ENCODE data around the gene FGF2.

Gene FGF2

GRCh38 chr4:122873821-122874593 lies 47.4 kb downstream of the FGF2 start:
- Histone ChIP-seq H3K9me3 (ENCODE audit: control insufficient read depth, insufficient read depth, low read length) (no peaks in the 10 kb centered on the region), H3K9ac (ENCODE audit: low read depth, low read length) (no peak overlapping the region), H3K4me1 (ENCODE audit: insufficient read depth, low read length) (no peaks in the 10 kb centered on the region; the same call in 1 of the 2 replicates), H3K36me3 (ENCODE audit: insufficient read depth, low read length) (peaks cover 25% of the 10 kb centered on the region)

- H3K36me3 ChIP-seq (ENCODE audit: insufficient read depth, low read length), result peaks cover 30% of the 10 kb centered on the region
- no peak overlapping the region for H3K9ac ChIP-seq (ENCODE audit: low read depth, low read length)
- H3K4me1 ChIP-seq (ENCODE audit: insufficient read depth, low read length), result no peaks in the 10 kb centered on the region; the same call in 1 of the 2 replicates
- H3K9me3 ChIP-seq (ENCODE audit: control insufficient read depth, insufficient read depth, low read length), result peaks cover 2% of the 10 kb centered on the region; the same call in 1 of the 2 replicates
Measured at GRCh38 chr4:122875949-122876348, 49.3 kb downstream of the FGF2 start.

DNA sequence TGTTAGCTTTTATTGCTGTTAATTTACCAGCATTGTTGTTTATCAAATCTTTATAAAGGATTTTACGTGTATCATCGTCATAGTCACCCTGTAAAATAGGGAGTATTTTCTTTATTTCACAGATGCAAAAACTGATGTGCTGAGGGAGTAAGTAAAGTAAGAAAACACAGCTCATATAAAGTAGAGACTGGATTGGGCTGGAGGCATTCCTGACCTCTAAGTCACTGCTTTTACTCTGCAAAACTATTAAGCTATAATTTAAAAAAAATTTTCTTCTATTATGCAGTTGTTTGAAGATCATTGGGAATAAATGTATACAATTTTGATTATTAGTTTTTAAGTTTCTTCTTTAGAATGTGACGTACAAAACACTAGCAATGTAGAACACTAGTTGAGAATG lies 49.8 kb downstream of the FGF2 start:
- Histone ChIP-seq H3K4me1 (ENCODE audit: insufficient read depth, low read length) (no peaks in the 10 kb centered on the region; the same call in 1 of the 2 replicates), H3K9ac (ENCODE audit: low read depth, low read length) (no peak overlapping the region), H3K9me3 (ENCODE audit: control insufficient read depth, insufficient read depth, low read length) (peaks cover 2% of the 10 kb centered on the region; the same call in 1 of the 2 replicates), H3K36me3 (ENCODE audit: insufficient read depth, low read length) (peaks cover 30% of the 10 kb centered on the region)

- Histone ChIP-seq H3K4me1 (ENCODE audit: insufficient read depth, low read length) (no peaks in the 10 kb centered on the region; the same call in 1 of the 2 replicates), H3K9me3 (ENCODE audit: control insufficient read depth, insufficient read depth, low read length) (peaks cover 2% of the 10 kb centered on the region; the same call in 1 of the 2 replicates), H3K9ac (ENCODE audit: low read depth, low read length) (no peak overlapping the region), H3K36me3 (ENCODE audit: insufficient read depth, low read length) (peaks cover 38% of the 10 kb centered on the region)
Measured at GRCh38 chr4:122879001-122879400, 52.4 kb downstream of the FGF2 start.

- H3K36me3 ChIP-seq (ENCODE audit: insufficient read depth, low read length), result peaks cover 37% of the 10 kb centered on the region
- H3K9me3 ChIP-seq (ENCODE audit: control insufficient read depth, insufficient read depth, low read length), result peaks cover 2% of the 10 kb centered on the region; the same call in 1 of the 2 replicates
- no peak overlapping the region for H3K9ac ChIP-seq (ENCODE audit: low read depth, low read length)
- no peaks in the 10 kb centered on the region for H3K4me1 ChIP-seq (ENCODE audit: insufficient read depth, low read length)
Measured at GRCh38 chr4:122882857-122883735, 56.5 kb downstream of the FGF2 start.

DNA sequence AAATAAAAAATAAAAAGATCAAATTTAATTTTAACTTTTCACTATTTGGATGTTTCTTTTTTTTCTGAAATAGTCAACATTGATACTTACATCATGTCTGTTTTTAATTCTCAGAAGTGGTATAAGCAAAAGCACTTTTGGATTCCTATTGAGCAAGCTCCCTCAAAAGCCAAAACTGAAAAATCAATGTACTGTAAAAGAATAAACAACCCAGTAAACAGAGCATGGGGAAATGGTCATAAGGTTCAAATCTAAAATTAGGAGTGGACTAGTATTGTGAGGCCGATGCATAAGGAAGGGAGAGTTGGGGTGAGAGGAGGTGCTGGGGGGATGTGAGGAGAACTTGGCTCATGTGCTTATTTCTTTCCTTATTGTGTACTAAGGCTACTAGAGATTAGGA lies 57.9 kb downstream of the FGF2 start:
- Histone ChIP-seq H3K9ac (ENCODE audit: low read depth, low read length) (no peak overlapping the region), H3K9me3 (ENCODE audit: control insufficient read depth, insufficient read depth, low read length) (no peaks in the 10 kb centered on the region; the same call in 1 of the 2 replicates), H3K4me1 (ENCODE audit: insufficient read depth, low read length) (no peaks in the 10 kb centered on the region), H3K36me3 (ENCODE audit: insufficient read depth, low read length) (peaks cover 28% of the 10 kb centered on the region)

- Histone ChIP-seq H3K36me3 (ENCODE audit: insufficient read depth, low read length) (peaks cover 21% of the 10 kb centered on the region), H3K4me1 (ENCODE audit: insufficient read depth, low read length) (no peaks in the 10 kb centered on the region), H3K9ac (ENCODE audit: low read depth, low read length) (no peak overlapping the region)
Measured at GRCh38 chr4:122889726-122890125, 63.1 kb downstream of the FGF2 start.

GRCh38 chr4:122890147-122890795 lies 63.6 kb downstream of the FGF2 start:
- no peaks in the 10 kb centered on the region for H3K4me1 ChIP-seq (ENCODE audit: insufficient read depth, low read length)
- no peak overlapping the region for H3K9ac ChIP-seq (ENCODE audit: low read depth, low read length)
- H3K36me3 ChIP-seq (ENCODE audit: insufficient read depth, low read length), result peaks cover 17% of the 10 kb centered on the region; the same call in 1 of the 2 replicates

More at GRCh38 chr4:122889726-122890125, 63.1 kb downstream of the FGF2 start:
- H3K9me3 ChIP-seq (ENCODE audit: control insufficient read depth, insufficient read depth, low read length), result no peaks in the 10 kb centered on the region

DNA sequence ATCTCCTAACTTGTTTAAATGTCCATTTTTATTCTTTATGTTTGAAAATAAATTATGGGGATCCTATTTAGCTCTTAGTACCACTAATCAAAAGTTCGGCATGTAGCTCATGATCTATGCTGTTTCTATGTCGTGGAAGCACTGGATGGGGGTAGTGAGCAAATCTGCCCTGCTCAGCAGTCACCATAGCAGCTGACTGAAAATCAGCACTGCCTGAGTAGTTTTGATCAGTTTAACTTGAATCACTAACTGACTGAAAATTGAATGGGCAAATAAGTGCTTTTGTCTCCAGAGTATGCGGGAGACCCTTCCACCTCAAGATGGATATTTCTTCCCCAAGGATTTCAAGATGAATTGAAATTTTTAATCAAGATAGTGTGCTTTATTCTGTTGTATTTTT lies 68.2 kb downstream of the FGF2 start:
- Histone ChIP-seq H3K4me1 (ENCODE audit: insufficient read depth, low read length) (no peaks in the 10 kb centered on the region), H3K9ac (ENCODE audit: low read depth, low read length) (no peak overlapping the region), H3K9me3 (ENCODE audit: control insufficient read depth, insufficient read depth, low read length) (no peaks in the 10 kb centered on the region), H3K36me3 (ENCODE audit: insufficient read depth, low read length) (peaks cover 12% of the 10 kb centered on the region)

More at GRCh38 chr4:122890147-122890795, 63.6 kb downstream of the FGF2 start:
- no peaks in the 10 kb centered on the region for H3K9me3 ChIP-seq (ENCODE audit: control insufficient read depth, insufficient read depth, low read length)

DNA sequence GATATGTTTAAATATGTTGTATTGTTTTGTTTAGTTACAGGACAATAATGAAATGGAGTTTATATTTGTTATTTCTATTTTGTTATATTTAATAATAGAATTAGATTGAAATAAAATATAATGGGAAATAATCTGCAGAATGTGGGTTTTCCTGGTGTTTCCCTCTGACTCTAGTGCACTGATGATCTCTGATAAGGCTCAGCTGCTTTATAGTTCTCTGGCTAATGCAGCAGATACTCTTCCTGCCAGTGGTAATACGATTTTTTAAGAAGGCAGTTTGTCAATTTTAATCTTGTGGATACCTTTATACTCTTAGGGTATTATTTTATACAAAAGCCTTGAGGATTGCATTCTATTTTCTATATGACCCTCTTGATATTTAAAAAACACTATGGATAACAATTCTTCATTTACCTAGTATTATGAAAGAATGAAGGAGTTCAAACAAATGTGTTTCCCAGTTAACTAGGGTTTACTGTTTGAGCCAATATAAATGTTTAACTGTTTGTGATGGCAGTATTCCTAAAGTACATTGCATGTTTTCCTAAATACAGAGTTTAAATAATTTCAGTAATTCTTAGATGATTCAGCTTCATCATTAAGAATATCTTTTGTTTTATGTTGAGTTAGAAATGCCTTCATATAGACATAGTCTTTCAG lies 68.8 kb downstream of the FGF2 start:
- H3K9me3 ChIP-seq (ENCODE audit: control insufficient read depth, insufficient read depth, low read length), result no peaks in the 10 kb centered on the region
- no peaks in the 10 kb centered on the region for H3K4me1 ChIP-seq (ENCODE audit: insufficient read depth, low read length)
- H3K9ac ChIP-seq (ENCODE audit: low read depth, low read length), result no peak overlapping the region
- H3K36me3 ChIP-seq (ENCODE audit: insufficient read depth, low read length), result peaks cover 12% of the 10 kb centered on the region

DNA sequence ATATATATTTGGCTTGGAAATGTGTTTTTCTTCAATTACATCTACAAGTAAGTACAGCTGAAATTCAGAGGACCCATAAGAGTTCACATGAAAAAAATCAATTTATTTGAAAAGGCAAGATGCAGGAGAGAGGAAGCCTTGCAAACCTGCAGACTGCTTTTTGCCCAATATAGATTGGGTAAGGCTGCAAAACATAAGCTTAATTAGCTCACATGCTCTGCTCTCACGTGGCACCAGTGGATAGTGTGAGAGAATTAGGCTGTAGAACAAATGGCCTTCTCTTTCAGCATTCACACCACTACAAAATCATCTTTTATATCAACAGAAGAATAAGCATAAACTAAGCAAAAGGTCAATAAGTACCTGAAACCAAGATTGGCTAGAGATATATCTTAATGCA lies 69.6 kb downstream of the FGF2 start:
- Histone ChIP-seq H3K9me3 (ENCODE audit: control insufficient read depth, insufficient read depth, low read length) (no peaks in the 10 kb centered on the region), H3K36me3 (ENCODE audit: insufficient read depth, low read length) (peaks cover 12% of the 10 kb centered on the region), H3K9ac (ENCODE audit: low read depth, low read length) (no peak overlapping the region), H3K4me1 (ENCODE audit: insufficient read depth, low read length) (no peaks in the 10 kb centered on the region)

DNA sequence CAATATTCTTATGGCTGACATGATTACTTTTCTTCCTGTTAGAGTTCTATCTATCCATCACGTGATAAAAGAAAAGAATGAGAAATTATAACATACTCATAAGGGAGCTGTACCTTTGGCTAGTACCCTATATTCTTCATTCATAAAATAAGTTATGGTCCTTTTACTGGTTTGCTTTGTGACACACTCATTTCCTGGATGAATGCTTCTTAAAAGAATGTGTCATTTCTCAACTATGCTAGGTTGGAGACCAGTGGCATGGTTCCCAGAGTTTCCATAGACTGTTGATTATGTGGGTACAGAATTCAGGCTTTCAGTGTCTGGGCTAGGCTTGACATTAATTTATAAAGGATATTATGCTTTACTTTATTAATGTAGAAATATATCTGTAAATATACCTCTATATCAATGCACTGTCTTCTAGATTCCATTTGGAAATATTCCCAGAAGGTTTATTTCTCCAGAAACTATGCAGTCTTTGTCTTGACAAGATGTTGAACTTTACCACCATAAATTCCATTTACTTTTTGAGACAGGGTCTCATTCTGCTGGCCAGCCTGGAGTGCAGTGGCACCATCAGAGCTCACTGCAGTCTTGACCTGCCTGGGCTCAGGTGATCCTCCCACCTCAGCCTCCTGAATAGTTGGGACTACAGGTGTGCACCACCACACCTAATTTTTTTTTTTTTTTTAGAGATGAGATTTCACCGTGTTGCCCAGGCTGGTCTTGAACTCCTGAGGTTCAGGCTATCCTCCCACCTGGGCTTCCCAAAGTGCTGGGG lies 71.9 kb downstream of the FGF2 start:
- no peak overlapping the region for H3K9ac ChIP-seq (ENCODE audit: low read depth, low read length)
- H3K36me3 ChIP-seq (ENCODE audit: insufficient read depth, low read length), result peaks cover 5% of the 10 kb centered on the region; the same call in 1 of the 2 replicates
- no peaks in the 10 kb centered on the region for H3K4me1 ChIP-seq (ENCODE audit: insufficient read depth, low read length)

DNA sequence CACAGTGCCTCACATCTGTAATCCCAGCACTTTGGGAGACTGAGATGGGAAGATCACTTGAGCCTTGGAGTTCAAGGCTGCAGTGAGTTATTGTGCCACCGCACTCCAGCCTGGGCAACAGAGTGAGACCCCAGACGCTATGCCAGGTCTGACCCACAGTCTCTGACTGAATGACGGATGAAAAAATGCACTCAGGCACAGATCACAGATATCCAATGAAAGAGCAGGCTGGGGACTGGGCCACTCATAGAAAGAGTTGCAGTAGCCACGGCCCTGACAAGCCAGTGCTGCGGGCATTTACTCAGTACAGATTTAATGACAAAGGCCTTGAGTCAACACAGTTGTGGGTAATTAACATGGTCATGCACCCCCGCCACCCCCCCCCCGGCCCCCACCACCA lies 73.1 kb downstream of the FGF2 start:
- Histone ChIP-seq H3K9ac (ENCODE audit: low read depth, low read length) (no peak overlapping the region), H3K4me1 (ENCODE audit: insufficient read depth, low read length) (no peaks in the 10 kb centered on the region), H3K36me3 (ENCODE audit: insufficient read depth, low read length) (peaks cover 5% of the 10 kb centered on the region; the same call in 1 of the 2 replicates), H3K9me3 (ENCODE audit: control insufficient read depth, insufficient read depth, low read length) (no peaks in the 10 kb centered on the region)

More for the DNA sequence above, 71.9 kb downstream of the FGF2 start:
- H3K9me3 ChIP-seq (ENCODE audit: control insufficient read depth, insufficient read depth, low read length), result no peaks in the 10 kb centered on the region
